Measurements from ENCODE around the gene MCOLN1. TPM values are rescaled to one million over a fixed set of nuclear protein-coding genes. Genes with fewer than 3 reads are reported as not detected.

MCOLN1 gene
- total RNA-seq, 1 donor from 2014 or later: 33.3 TPM

GRCh38 chr19:7579182-7579581, 56.8 kb downstream of the MCOLN1 start:
- Mint-ChIP-seq H3K27ac (ENCODE audit: unreplicated experiment) (no peak overlapping the region), H3K4me1 (ENCODE audit: unreplicated experiment) (no peaks in the 10 kb centered on the region), H3K36me3 (ENCODE audit: unreplicated experiment) (no peaks in the 10 kb centered on the region), H3K9me3 (ENCODE audit: unreplicated experiment) (no peaks in the 10 kb centered on the region), H3K27me3 (ENCODE audit: unreplicated experiment) (peaks cover 26% of the 10 kb centered on the region), H3K4me3 (ENCODE audit: unreplicated experiment) (no peak overlapping the region)
- DNase-seq (ENCODE audit: extremely low spot score, unreplicated experiment): no peak
- TF ChIP-seq CTCF (IDR thresholded peaks at IDR 0.05): no peak

DNA sequence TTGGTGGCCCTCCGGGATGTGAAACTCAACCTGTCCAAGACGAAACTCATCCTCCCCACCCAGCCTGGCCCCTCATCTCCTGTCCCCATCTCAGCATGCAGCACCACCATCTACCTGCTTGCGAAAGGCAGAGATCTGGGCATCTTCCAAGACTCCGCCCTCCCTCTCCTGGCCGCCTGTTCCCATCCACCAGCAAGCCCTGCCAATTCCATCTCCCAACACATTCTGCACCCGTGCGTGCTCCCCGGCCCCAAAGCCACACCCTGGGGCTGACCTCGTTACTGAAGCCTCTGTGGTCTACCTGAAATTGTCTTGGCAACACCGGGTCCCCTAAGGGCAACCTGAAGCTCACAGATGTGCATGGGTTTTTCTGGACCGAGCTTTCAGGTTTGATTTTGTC, 60.0 kb downstream of the MCOLN1 start:
- no peaks in the 10 kb centered on the region for H3K4me1 Mint-ChIP-seq (ENCODE audit: unreplicated experiment)
- H3K27me3 Mint-ChIP-seq (ENCODE audit: unreplicated experiment): peaks cover 21% of the 10 kb centered on the region
- H3K4me3 Mint-ChIP-seq (ENCODE audit: unreplicated experiment): no peak overlapping the region
- no peak overlapping the region for H3K27ac Mint-ChIP-seq (ENCODE audit: unreplicated experiment)
- no peaks in the 10 kb centered on the region for H3K9me3 Mint-ChIP-seq (ENCODE audit: unreplicated experiment)
- no peak for DNase-seq (ENCODE audit: extremely low spot score, unreplicated experiment)
- H3K36me3 Mint-ChIP-seq (ENCODE audit: unreplicated experiment): no peaks in the 10 kb centered on the region
- no peak for TF ChIP-seq CTCF (IDR thresholded peaks at IDR 0.05)

Other genes starting within 250 kb of the MCOLN1 start
- gene INSR, start 228.2 kb upstream of the MCOLN1 start, total RNA-seq: 27.3 and 30.7 TPM in 2 replicates
- gene ARHGEF18, start 173.7 kb upstream of the MCOLN1 start, total RNA-seq: 42.6 and 45.1 TPM in 2 replicates
- gene PEX11G, start 33.6 kb upstream of the MCOLN1 start, total RNA-seq: 2.1 and 2.5 TPM in 2 replicates
- gene ZNF358, start 6.5 kb upstream of the MCOLN1 start, total RNA-seq: 84.4 and 93.5 TPM in 2 replicates
- 107 and 129 TPM in 2 replicates for gene PNPLA6, start 13.1 kb downstream of the MCOLN1 start, total RNA-seq
- gene CAMSAP3, start 73.2 kb downstream of the MCOLN1 start, total RNA-seq: 0.57 and 1.1 TPM in 2 replicates
- 40.9 and 41.7 TPM in 2 replicates for gene XAB2, start 106.9 kb downstream of the MCOLN1 start, total RNA-seq
- gene PET100, start 107.2 kb downstream of the MCOLN1 start, total RNA-seq: 89.7 and 122 TPM in 2 replicates
- not detected in 2 replicates for gene PCP2, start 111.1 kb downstream of the MCOLN1 start, total RNA-seq
- 11.6 and 13.6 TPM in 2 replicates for gene STXBP2, start 114.5 kb downstream of the MCOLN1 start, total RNA-seq
- not detected in 2 replicates for gene RETN, start 146.4 kb downstream of the MCOLN1 start, total RNA-seq
- gene MCEMP1, start 154.5 kb downstream of the MCOLN1 start, total RNA-seq: not detected in 2 replicates
- gene TRAPPC5, start 158.2 kb downstream of the MCOLN1 start, total RNA-seq: 105 and 108 TPM in 2 replicates
- not detected in 2 replicates for gene FCER2, start 179.5 kb downstream of the MCOLN1 start, total RNA-seq
- gene CLEC4G, start 209.5 kb downstream of the MCOLN1 start, total RNA-seq: not detected in 2 replicates
- gene CD209, start 224.9 kb downstream of the MCOLN1 start, total RNA-seq: not detected in 2 replicates
- gene CLEC4M, start 240.6 kb downstream of the MCOLN1 start, total RNA-seq: not detected in 2 replicates